ENCODE results near the gene AGBL1.

Gene AGBL1

GRCh38 chr15:86079508-86080266, at the start of gene AGBL1:
Gene AGBL1, plus strand, starts transcription at chr15:86079871.
- no peak for DNase-seq

- no peak for DNase-seq
Measured at GRCh38 chr15:86034904-86035303, 44.8 kb upstream of the AGBL1 start.

GRCh38 chr15:86036243-86036642, 43.4 kb upstream of the AGBL1 start:
- DNase-seq, result no peak

GRCh38 chr15:86038491-86038890, 41.2 kb upstream of the AGBL1 start:
- DNase-seq, result no peak

- DNase-seq, result no peak
Measured at GRCh38 chr15:86040356-86041033, 39.2 kb upstream of the AGBL1 start.

GRCh38 chr15:86041399-86041798, 38.3 kb upstream of the AGBL1 start:
- no peak for DNase-seq

GRCh38 chr15:86042226-86042625, 37.4 kb upstream of the AGBL1 start:
- DNase-seq, result no peak

GRCh38 chr15:86044981-86045380, 34.7 kb upstream of the AGBL1 start:
- DNase-seq, result no peak

- DNase-seq, result no peak
Measured at GRCh38 chr15:86054338-86054737, 25.3 kb upstream of the AGBL1 start.

GRCh38 chr15:86055688-86056087, 24.0 kb upstream of the AGBL1 start:
- DNase-seq, result no peak

GRCh38 chr15:86059851-86060250, 19.8 kb upstream of the AGBL1 start:
- no peak for DNase-seq

GRCh38 chr15:86060674-86061073, 19.0 kb upstream of the AGBL1 start:
- no peak for DNase-seq

GRCh38 chr15:86061581-86061980, 18.1 kb upstream of the AGBL1 start:
- DNase-seq, result no peak

GRCh38 chr15:86062646-86063243, 16.9 kb upstream of the AGBL1 start:
- no peak for DNase-seq

- no peak for DNase-seq
Measured at GRCh38 chr15:86063356-86064095, 16.1 kb upstream of the AGBL1 start.

GRCh38 chr15:86064326-86064725, 15.3 kb upstream of the AGBL1 start:
- DNase-seq, result no peak

GRCh38 chr15:86066174-86066834, 13.4 kb upstream of the AGBL1 start:
- DNase-seq, result no peak

- DNase-seq, result no peak
Measured at GRCh38 chr15:86073281-86073680, 6.4 kb upstream of the AGBL1 start.

- DNase-seq, result no peak
Measured at GRCh38 chr15:86076468-86076867, 3.2 kb upstream of the AGBL1 start.

- no peak for DNase-seq
Measured at GRCh38 chr15:86077070-86077469, 2.6 kb upstream of the AGBL1 start.

GRCh38 chr15:86080302-86080701, 631 bp downstream of the AGBL1 start:
- no peak for DNase-seq

- no peak for DNase-seq
Measured at GRCh38 chr15:86082619-86083380, 3.1 kb downstream of the AGBL1 start.
